Heart left ventricle (tissue), 13 donors: ENCODE results near the gene RNF126.
"Not testable (repeated sequence)": the region's sequence is repeated elsewhere in the genome, so short reads cannot be mapped to it uniquely, and the experiment has no call there.

Experiments
- POLR2A ChIP-seq, 2 donors: fragments of 450-650 bp; IDR thresholded peaks; one replicate each; pipeline ENCODE4 v1.6.1; 2017; ENCODE audit warnings: antibody characterized with exemption in 2 of 2, mild to moderate bottlenecking in 2 of 2, moderate library complexity in 2 of 2
- TF ChIP-seq, protein P1 (sequence below), 12 donors: fragments of 200-600 bp; sonication (generic) in 4 of 12; IDR thresholded peaks; one replicate each; pipeline versions ENCODE4 v1.5.0 to v1.8.0; 2018 to 2022; ENCODE audit warnings: antibody characterized with exemption in 12 of 12, mild to moderate bottlenecking in 5 of 12
- donor health status: ischemic (EF 13 %, LVEDD 7.1; RV severe dilation, severe dysfunction).
- donor health status: DM: no; HTN: yes; CAD: no.
- donor health status: DM: no; HTN: no; CAD: no.
- donor health status: ischemic (EF 25% LVEDD 6.9; RV normal size, moderate dysfunction).
- donor health status: ischemic (EF 25% LVEDD 5.7; RV mildly dilated, moderate dysfunction).
- donor health status: ischemic (EF 35%, LVEDD 5.7; RV mildly dilated, moderate dysfunction).
- donor health status: nonischemic (EF 11% LVEDD 7.7; RV severe dilation, severe dysfunction).
- donor health status: DM: yes; HTN: yes; CAD: no.
- donor health status: PGD.
- donor health status: ischemic (EF 29% LVEDD 5.4; RV normal size, mild dysfunction).
- donor health status: nonischemic (EF 23%, LVEDD 6.1; RV moderate dilation, normal function).

- TF ChIP-seq POLR2A (IDR thresholded peaks at IDR 0.05), result not testable (repeated sequence)
- TF ChIP-seq, protein P1, sequence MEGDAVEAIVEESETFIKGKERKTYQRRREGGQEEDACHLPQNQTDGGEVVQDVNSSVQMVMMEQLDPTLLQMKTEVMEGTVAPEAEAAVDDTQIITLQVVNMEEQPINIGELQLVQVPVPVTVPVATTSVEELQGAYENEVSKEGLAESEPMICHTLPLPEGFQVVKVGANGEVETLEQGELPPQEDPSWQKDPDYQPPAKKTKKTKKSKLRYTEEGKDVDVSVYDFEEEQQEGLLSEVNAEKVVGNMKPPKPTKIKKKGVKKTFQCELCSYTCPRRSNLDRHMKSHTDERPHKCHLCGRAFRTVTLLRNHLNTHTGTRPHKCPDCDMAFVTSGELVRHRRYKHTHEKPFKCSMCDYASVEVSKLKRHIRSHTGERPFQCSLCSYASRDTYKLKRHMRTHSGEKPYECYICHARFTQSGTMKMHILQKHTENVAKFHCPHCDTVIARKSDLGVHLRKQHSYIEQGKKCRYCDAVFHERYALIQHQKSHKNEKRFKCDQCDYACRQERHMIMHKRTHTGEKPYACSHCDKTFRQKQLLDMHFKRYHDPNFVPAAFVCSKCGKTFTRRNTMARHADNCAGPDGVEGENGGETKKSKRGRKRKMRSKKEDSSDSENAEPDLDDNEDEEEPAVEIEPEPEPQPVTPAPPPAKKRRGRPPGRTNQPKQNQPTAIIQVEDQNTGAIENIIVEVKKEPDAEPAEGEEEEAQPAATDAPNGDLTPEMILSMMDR (IDR thresholded peaks at IDR 0.05), result not testable (repeated sequence)
Measured at GRCh38 chr19:699885-700284, 36.9 kb upstream of the RNF126 start.
